ENCODE data around the gene WDR27. TPM values are rescaled to one million over a fixed set of nuclear protein-coding genes. Genes with fewer than 3 reads are reported as not detected.
"Not testable (repeated sequence)": the region's sequence is repeated elsewhere in the genome, so short reads cannot be mapped to it uniquely, and the experiment has no call there.

The WDR27 gene
- total RNA-seq, 2 experiments from 2014 or later = 77.2 to 108 TPM

DNA sequence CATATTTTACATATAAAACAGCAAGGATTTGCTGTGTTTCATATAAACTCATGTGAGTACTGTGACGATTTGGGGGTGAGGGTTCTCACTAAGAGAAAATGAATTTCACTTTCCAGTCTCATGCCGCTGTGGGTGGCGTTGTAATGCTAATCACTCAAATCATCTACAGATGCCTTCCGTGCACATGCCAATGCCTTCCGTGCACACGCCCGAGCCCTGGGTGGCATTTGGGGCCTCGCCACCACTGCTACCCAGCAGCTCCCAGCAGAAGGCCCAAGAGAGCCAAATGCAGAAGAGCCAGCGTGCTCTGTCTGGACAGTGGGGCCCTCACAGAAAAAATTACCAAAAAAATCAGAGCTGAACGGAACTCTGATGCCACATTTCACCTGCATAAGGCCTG is 53.7 kb downstream of the WDR27 start:
- H3K9me2 ChIP-seq (ENCODE audit: insufficient read depth, low read length) = no peaks in the 10 kb centered on the region

DNA sequence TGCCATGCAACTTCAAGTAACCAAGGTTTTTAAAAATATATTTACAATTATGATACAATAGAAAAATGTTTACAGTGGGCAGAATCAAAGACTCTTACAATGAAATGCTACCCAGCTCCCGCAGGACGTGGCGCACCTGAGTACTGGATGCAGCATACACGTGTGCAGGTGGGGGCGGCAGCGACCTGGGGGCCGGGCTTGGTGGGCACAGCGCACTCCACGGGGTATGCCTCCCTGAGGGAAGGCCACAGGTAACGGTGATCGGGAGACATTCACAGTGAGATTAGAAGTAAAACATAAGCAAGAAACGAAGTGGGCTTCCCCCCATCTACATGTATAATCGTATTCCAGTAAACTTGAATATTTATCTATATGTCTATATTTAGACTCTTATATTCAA is 54.2 kb downstream of the WDR27 start:
- H3K4me2 ChIP-seq (ENCODE audit: low read length) = no peak overlapping the region
- BruUV-seq (replicated peaks) = no TSS peak
- no peaks in the 10 kb centered on the region for H3K4me1 ChIP-seq (ENCODE audit: insufficient read depth, low read length, poor library complexity, severe bottlenecking)
- H4K20me1 ChIP-seq (ENCODE audit: insufficient read depth, low read length) = no peaks in the 10 kb centered on the region
- H3K4me3 ChIP-seq (ENCODE audit: low read depth, low read length, poor library complexity, severe bottlenecking) = no peak overlapping the region
- no peak for DNase-seq (ENCODE audit: low spot score)
- no peaks in the 10 kb centered on the region for H3K9me3 ChIP-seq (ENCODE audit: low read length)
- ChIA-PET POLR2A (no interaction called here), CTCF (ENCODE audit: unreplicated experiment) (no interaction called here)
- no peak overlapping the region for H2AFZ ChIP-seq (ENCODE audit: low read length)
- peaks cover 6% of the 10 kb centered on the region for H3K36me3 ChIP-seq (ENCODE audit: insufficient read depth, low read length)
- TF ChIP-seq EZH2phosphoT487 (IDR thresholded peaks at IDR 0.05; ENCODE audit: borderline replicate concordance, low read depth, low read length) = no peak
- intact Hi-C loops (cut with micrococcal nuclease; ENCODE audit: unreplicated experiment) = no loop called here
- no peaks in the 10 kb centered on the region for H3K79me2 ChIP-seq (ENCODE audit: insufficient read depth, low read depth, low read length)
- H3K27ac ChIP-seq (ENCODE audit: low read depth, low read length, poor library complexity, severe bottlenecking) = no peak overlapping the region
- no peaks in the 10 kb centered on the region for H3K9me2 ChIP-seq (ENCODE audit: insufficient read depth, low read length)

More for the DNA sequence above, 53.7 kb downstream of the WDR27 start:
- no peak overlapping the region for H3K4me3 ChIP-seq (ENCODE audit: low read depth, low read length, poor library complexity, severe bottlenecking)
- no peak for DNase-seq (ENCODE audit: low spot score)
- CTCF ChIA-PET (ENCODE audit: unreplicated experiment) = no interaction called here
- no peak overlapping the region for H3K4me2 ChIP-seq (ENCODE audit: low read length)
- no peaks in the 10 kb centered on the region for H3K4me1 ChIP-seq (ENCODE audit: insufficient read depth, low read length, poor library complexity, severe bottlenecking)
- peaks cover 9% of the 10 kb centered on the region for H3K36me3 ChIP-seq (ENCODE audit: insufficient read depth, low read length)
- POLR2A ChIA-PET = no interaction called here
- no peak overlapping the region for H3K27ac ChIP-seq (ENCODE audit: low read depth, low read length, poor library complexity, severe bottlenecking)
- no TSS peak for BruUV-seq (replicated peaks)
- TF ChIP-seq, protein P1, sequence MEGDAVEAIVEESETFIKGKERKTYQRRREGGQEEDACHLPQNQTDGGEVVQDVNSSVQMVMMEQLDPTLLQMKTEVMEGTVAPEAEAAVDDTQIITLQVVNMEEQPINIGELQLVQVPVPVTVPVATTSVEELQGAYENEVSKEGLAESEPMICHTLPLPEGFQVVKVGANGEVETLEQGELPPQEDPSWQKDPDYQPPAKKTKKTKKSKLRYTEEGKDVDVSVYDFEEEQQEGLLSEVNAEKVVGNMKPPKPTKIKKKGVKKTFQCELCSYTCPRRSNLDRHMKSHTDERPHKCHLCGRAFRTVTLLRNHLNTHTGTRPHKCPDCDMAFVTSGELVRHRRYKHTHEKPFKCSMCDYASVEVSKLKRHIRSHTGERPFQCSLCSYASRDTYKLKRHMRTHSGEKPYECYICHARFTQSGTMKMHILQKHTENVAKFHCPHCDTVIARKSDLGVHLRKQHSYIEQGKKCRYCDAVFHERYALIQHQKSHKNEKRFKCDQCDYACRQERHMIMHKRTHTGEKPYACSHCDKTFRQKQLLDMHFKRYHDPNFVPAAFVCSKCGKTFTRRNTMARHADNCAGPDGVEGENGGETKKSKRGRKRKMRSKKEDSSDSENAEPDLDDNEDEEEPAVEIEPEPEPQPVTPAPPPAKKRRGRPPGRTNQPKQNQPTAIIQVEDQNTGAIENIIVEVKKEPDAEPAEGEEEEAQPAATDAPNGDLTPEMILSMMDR (conservative IDR thresholded peaks at IDR 0.05; ENCODE audit: low read length) = no peak
- no peak for TF ChIP-seq EZH2phosphoT487 (IDR thresholded peaks at IDR 0.05; ENCODE audit: borderline replicate concordance, low read depth, low read length)
- no peaks in the 10 kb centered on the region for H3K79me2 ChIP-seq (ENCODE audit: insufficient read depth, low read depth, low read length)
- intact Hi-C loops (cut with micrococcal nuclease; ENCODE audit: unreplicated experiment) = no loop called here
- no peaks in the 10 kb centered on the region for H3K9me3 ChIP-seq (ENCODE audit: low read length)
- no peak overlapping the region for H2AFZ ChIP-seq (ENCODE audit: low read length)
- no peaks in the 10 kb centered on the region for H4K20me1 ChIP-seq (ENCODE audit: insufficient read depth, low read length)

DNA sequence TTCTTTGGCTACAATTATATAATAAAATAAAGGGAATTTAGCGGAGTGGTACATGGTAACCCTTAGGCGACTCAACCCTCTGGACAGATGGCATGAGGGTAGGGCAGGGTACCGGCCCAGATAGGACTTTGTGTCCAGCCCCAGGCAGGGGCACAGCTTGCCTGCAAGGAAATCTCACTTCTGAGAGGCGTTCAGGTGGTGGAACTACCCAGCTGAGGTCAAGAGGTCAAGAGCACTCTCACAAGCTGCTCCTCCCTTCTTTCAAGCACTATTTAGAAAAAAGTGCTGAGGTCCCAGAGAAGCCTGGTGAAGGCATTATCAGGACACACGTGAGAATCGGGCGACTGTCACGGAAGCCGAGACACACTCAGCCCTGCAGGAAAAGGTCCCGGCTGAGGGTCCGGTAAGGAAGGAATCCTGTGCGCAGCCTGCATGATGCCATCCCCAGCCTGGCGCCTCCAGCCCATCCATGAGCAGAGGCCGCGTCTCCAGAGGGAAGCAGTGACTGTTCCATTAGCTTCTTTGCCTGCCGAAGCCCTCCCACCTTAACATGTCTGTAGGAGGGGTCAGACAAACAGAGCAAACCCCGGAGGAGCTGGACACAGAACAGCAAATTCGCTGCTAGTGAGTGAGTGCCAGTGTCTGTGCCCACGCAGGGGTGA is 54.8 kb downstream of the WDR27 start:
- no peaks in the 10 kb centered on the region for H4K20me1 ChIP-seq (ENCODE audit: insufficient read depth, low read length)
- ChIA-PET POLR2A (no interaction called here), CTCF (ENCODE audit: unreplicated experiment) (no interaction called here)
- intact Hi-C loops (cut with micrococcal nuclease; ENCODE audit: unreplicated experiment) = no loop called here
- no peaks in the 10 kb centered on the region for H3K4me1 ChIP-seq (ENCODE audit: insufficient read depth, low read length, poor library complexity, severe bottlenecking)
- DNase-seq (ENCODE audit: low spot score) = no peak
- H3K4me3 ChIP-seq (ENCODE audit: low read depth, low read length, poor library complexity, severe bottlenecking) = no peak overlapping the region
- no peak for TF ChIP-seq EZH2phosphoT487 (IDR thresholded peaks at IDR 0.05; ENCODE audit: borderline replicate concordance, low read depth, low read length)
- TF ChIP-seq, protein P1 (conservative IDR thresholded peaks at IDR 0.05; ENCODE audit: low read length) = no peak
- no peaks in the 10 kb centered on the region for H3K79me2 ChIP-seq (ENCODE audit: insufficient read depth, low read depth, low read length)
- H3K4me2 ChIP-seq (ENCODE audit: low read length) = no peak overlapping the region
- H3K27ac ChIP-seq (ENCODE audit: low read depth, low read length, poor library complexity, severe bottlenecking) = no peak overlapping the region
- no peaks in the 10 kb centered on the region for H3K9me3 ChIP-seq (ENCODE audit: low read length)
- H2AFZ ChIP-seq (ENCODE audit: low read length) = no peak overlapping the region
- peaks cover 3% of the 10 kb centered on the region for H3K36me3 ChIP-seq (ENCODE audit: insufficient read depth, low read length)
- BruUV-seq (replicated peaks) = no TSS peak
- no peaks in the 10 kb centered on the region for H3K9me2 ChIP-seq (ENCODE audit: insufficient read depth, low read length)

DNA sequence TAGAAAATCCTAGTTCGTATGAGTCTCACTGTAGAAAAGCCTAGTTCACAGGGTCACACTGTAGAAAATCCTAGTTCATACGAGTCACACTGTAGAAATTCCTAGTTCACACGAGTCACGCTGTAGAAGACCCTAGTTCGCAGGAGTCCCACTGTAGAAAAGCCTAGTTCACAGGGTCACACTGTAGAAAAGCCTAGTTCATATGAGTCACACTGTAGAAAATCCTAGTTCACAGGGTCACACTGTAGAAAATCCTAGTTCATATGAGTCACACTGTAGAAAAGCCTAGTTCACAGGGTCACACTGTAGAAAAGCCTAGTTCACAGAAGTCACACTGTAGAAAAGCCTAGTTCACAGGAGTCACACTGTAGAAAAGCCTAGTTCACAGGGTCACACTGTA is 56.4 kb downstream of the WDR27 start:
- POLR2A ChIA-PET; H3K27ac ChIP-seq (ENCODE audit: low read depth, low read length, poor library complexity, severe bottlenecking); CTCF ChIA-PET (ENCODE audit: unreplicated experiment); H3K4me3 ChIP-seq (ENCODE audit: low read depth, low read length, poor library complexity, severe bottlenecking); H3K79me2 ChIP-seq (ENCODE audit: insufficient read depth, low read depth, low read length); H4K20me1 ChIP-seq (ENCODE audit: insufficient read depth, low read length); BruUV-seq (replicated peaks); DNase-seq (ENCODE audit: low spot score); intact Hi-C loops (cut with micrococcal nuclease; ENCODE audit: unreplicated experiment); H3K4me2 ChIP-seq (ENCODE audit: low read length); H3K36me3 ChIP-seq (ENCODE audit: insufficient read depth, low read length); H3K4me1 ChIP-seq (ENCODE audit: insufficient read depth, low read length, poor library complexity, severe bottlenecking); H3K9me2 ChIP-seq (ENCODE audit: insufficient read depth, low read length); H2AFZ ChIP-seq (ENCODE audit: low read length); H3K9me3 ChIP-seq (ENCODE audit: low read length): not testable (repeated sequence)
